Posterior vena cava (tissue), 2 donors: ENCODE results near the gene CENPL. TPM values are rescaled to one million over a fixed set of nuclear protein-coding genes. Genes with fewer than 3 reads are reported as not detected.
"Not testable (repeated sequence)": the region's sequence is repeated elsewhere in the genome, so short reads cannot be mapped to it uniquely, and the experiment has no call there.

ENCODE experiments used
- DNase-seq: peaks from one replicate; pipeline ENCODE4 v3.0.0-alpha.2; 2020; ENCODE audit warnings: low spot score
- intact Hi-C, 2 donors: fragments of 100-400 bp; cut with DNase I; formaldehyde crosslinking; loops; one replicate each; pipeline versions ENCODE4 v1.14.1 to v1.14.2; 2022 to 2023
- total RNA-seq, 2 donors: library from RNA; stranded (reverse); fragmentation: NEBNext Ultra II Directional; extraction: Animal tissue kit (Norgen Biotek cat#: 25700); gene quantifications; one replicate each; pipeline ENCODE4 v1.2.1, GENCODE V29; 2021
- donor health status: DM: yes; HTN: yes; CAD: no.
- donor health status: DM: yes; HTN: yes; CAD: no.

The CENPL gene
- total RNA-seq, 2 donors from 2014 or later = 5.4 to 8.4 TPM

DNA sequence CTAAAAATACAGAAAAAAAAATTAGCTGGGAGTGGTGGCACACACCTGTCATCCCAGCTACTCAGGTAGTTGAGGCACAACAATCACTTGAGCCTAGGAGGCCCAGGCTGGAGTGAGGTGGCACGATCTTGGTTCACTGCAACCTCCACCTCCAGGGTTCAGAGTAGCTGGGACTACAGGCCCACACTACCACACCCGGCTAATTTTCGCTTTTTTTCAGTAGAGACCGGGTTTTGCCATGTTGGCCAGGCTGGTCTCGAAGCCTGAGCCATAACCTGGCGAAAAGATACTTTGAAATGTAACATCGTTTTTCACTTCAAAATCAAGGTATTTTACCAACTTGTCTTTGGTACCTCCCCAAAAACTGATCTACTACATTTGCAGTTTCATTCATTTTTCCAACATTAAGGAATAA, 37.1 kb upstream of the CENPL start:
- DNase-seq = no peak
- intact Hi-C loops = no loop called here

DNA sequence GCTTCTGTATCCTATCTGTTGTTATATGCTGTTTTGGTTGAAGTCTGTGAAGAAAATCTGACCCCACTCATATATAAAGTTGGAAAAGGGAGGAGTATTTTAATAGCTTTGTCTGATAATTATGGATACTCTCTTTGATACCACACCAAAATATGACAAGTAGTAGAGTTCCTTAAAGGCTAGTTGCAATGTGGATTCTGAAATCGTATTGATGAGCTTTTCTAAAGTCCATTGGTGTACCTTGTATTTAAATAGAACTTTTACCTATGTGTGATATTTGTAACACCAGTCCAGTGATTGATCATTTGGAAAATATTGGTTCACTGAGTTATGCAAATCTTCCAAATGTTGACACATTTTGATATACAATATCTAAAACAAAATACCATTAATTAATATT, 35.4 kb upstream of the CENPL start:
- DNase-seq = no peak
- intact Hi-C loops = no loop called here

DNA sequence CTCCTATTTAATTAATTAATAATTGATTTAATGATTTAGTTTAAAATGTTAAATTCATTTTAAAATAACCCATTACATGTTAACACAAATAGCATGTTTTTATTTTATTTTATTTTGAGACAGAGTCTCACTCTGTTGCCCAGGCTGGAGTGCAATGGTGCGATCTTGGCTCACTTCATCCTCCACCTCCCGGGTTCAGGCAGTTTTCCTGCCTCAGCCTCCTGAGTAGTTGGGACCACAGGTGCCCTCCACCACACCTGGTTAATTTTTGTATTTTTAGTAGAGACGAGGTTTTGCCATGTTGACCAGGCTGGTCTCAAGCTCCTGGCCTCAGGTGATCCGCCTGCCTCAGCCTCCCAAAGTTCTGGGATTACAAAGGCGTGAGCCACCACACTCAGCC, 34.9 kb upstream of the CENPL start:
- intact Hi-C loops, DNase-seq: not testable (repeated sequence)

DNA sequence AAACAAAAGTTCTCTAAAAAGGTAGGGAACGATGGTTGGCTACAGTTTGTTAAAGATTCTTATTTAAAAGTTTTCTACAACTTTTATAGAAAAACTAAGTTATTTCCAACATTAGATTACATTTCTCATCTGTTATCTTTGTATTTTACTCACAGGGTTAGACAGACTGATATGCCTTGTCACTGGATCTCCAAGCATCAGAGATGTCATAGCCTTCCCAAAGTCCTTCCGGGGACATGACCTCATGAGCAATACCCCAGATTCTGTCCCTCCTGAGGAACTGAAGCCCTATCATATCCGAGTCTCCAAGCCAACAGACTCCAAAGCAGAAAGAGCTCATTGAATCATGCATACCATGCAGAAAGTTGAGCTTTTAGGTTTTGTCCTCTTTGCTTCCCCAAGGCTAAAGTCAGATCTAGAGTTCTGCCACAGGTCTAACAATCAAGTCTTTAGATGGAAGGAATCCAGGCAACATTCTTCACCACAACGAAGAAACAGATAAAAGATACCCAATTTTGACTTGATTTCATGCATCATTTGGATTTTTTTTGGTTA, 32.8 kb upstream of the CENPL start:
- no peak for DNase-seq
- intact Hi-C loops = no loop called here

DNA sequence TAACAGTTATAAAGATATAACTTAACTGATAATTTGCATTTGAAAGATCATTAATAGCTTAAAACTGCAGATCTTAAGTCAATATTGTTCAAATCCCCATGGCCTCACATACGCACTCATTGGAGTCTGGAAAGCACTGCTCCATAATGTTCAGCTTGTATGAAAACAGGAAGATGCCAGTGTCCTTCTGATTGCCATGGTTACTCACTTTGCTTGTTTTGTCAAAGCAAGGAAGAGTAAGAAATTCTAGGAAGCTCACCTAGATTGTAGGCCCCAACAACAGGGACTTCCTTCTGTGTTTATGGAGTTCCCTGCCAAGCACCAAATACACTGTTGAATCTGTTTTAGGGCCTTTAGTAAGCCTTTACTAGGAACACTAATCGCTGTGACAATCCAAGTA, 32.2 kb upstream of the CENPL start:
- DNase-seq = no peak
- intact Hi-C loops = no loop called here

DNA sequence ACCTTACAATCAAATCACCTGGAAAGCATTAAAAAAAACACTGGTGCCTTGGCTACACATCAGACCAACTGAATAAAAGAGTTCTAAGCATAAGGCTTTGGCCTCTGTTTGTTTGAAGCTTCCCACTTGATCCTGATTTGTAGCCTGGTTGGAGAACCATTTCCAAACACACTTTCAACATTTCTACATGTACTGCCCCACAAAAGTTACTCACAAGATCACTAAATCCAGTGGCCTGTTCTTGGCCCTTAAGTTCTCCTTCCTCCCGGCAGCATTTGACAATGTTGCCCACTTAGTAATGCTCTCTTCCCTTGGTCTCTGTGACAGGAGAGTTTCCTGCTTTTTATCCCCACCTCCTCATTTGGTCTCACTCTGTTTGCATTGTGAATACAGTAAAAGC, 31.3 kb upstream of the CENPL start:
- intact Hi-C loops = no loop called here
- no peak for DNase-seq

DNA sequence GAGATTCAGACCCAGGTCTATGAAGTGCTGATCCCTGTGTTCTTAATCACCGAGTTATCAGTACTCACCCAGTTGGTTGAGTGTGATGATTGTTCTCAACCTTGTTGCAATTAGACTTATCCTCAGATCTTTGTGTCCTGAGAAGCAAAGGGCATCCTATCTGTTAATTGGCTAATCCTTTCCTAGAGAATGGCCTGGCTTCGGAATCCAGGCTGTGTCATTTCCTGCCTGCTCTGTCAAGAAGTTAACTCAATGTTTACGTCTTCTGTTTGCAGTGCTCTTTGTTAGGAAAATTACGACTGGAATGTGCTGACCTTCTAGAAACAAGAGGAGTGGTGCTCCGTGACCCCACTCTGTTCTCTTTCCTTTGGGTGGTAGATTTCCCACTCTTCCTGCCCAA, 28.4 kb upstream of the CENPL start:
- DNase-seq = no peak
- intact Hi-C loops = no loop called here

DNA sequence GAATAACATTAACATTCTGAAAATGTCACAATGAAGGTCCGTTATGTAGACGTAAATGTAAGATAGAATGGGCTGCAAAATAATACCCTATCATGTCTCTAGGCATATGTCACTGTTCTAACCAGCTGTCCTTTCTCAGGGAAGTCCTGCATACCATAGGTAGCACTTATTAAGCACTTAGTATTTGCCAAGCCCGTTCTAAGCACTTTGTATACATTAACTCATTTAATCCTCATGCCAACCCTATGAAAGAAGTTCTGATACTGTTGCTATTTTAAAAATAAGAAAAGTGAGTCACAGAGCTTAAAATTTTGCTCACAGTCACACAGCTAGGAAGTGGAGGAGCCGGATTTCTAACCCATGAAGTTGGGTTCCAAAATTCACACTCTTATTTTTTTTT, 27.4 kb upstream of the CENPL start:
- no peak for DNase-seq
- intact Hi-C loops = no loop called here

DNA sequence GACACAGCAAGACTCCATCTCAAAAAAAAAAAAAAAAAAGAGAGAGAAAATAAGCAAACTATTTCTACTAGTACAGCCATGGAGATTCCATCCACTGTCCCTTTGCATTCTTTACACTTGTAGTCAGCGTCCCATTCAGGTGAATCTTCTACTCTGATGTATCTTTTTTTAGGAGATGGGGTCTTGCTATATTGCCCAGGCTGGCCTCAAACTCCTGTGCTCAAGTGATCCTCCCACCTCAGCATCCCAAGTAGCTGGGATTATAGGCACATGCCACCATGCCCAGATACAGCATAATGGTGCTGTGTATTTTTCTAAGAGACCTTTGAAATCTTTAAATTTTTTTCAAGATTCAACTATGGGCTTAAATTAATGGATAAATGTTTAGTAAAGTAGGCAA, 8.1 kb upstream of the CENPL start:
- intact Hi-C loops = no loop called here
- no peak for DNase-seq

DNA sequence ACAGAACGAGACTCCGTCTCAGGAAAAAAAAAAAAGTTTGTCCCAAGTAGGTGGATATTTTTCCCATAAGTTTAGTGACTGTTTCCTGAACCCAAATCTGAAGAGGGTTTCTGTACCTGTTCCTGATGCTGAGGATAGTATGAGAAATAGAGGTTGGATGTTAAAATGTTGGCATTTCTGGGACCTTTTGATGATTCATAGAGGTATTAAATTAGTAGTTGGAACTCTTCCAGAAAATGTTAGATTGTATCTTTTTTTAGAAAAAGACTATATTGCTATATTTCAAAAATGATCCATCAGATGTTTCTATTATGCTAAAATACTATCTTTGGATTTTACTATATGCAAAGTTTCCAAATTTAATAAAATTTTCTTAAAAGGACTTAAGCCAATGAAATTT, 2.9 kb upstream of the CENPL start:
- intact Hi-C loops = loop anchor here in 1 of 2 donors (10.0 kb wide), 1 partner anchor 403 kb away; no protein-coding TSS in a partner anchor
- DNase-seq = no peak

DNA sequence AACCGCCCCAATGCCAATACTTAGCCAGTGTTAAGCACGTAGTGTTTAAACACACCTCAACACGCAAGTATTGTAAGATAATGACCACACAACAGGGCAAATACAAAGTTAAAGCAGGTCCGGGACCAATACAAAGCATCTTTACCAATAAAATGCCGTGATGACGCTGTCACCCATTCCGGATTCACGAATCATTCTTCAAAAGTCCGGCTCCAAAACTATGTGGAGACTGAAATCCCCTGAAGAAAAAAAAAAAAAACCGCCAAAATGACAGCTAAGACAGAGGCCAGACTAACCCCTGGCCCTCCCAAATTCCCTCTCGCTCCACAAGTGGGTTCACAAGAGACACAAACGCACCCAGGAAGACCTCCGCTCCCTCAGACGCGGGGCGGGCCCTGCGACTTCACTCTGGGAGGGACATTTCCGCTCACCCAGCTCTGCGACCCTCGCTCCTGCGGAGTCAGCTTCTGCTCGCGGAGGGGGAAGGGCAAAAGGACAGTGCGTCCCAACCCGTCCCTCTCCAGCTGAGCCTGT, 835 bp downstream of the CENPL start:
- intact Hi-C loops = loop anchor here (2.0 to 10.0 kb wide), 2 partner anchors 47 to 399 kb away; no protein-coding TSS in a partner anchor
- no peak for DNase-seq

DNA sequence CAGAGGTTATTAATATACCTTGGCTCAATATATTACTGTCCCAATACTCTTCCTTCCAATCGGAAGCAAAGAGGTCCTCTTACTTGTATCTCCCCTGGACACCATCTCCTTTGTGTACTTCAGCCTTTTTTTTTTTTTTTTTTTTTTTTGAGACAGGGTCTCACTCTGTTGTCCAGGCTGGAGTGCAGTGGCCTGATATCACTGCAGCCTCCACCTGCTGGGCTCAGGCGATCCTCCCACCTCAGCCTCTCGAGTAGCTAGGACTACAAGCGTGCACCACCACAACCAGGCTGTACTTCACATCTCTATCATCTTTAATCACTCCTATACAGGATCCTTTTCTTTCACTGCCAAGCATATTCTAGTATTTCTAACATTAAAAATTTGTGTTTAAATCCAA, 3.0 kb downstream of the CENPL start:
- intact Hi-C loops = loop anchor here (2.0 to 10.0 kb wide), 2 partner anchors 49 to 397 kb away; no protein-coding TSS in a partner anchor
- no peak for DNase-seq

DNA sequence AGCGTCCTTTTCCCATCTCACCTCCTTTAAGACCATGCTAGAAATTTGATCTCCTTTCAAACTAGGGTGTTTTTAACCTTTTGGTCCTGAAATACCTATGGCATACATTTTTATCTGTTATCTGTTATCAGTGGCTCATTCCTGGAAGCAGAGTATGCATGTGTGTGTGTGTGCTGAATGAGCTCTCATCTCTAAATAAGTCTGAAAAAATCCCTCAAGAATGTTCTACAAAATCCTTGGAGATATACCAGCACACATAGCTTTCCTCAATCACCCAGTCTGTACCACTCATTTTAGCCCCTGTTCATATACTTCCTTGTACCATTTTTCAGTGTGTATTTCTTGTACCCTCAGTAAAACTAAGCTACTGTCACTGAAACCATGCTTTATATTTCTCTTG, 6.2 kb downstream of the CENPL start:
- intact Hi-C loops = no loop called here
- no peak for DNase-seq

DNA sequence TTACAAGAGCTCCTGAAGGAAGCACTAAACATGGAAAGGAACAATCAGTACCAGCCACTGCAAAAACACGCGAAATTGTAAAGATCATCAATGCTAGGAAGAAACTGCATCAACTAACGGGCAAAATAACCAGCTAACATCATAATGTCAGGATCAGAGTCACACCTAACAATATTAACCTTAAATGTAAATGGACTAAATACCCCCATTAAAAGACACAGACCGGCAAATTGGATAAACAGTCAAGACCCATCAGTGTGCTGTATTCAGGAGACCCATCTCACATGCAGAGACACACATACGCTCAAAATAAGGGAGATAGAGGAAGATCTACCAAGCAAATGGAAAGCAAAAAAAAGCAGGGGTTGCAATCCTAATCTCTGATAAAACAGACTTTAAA, 11.0 kb downstream of the CENPL start:
- DNase-seq, intact Hi-C loops: not testable (repeated sequence)

DNA sequence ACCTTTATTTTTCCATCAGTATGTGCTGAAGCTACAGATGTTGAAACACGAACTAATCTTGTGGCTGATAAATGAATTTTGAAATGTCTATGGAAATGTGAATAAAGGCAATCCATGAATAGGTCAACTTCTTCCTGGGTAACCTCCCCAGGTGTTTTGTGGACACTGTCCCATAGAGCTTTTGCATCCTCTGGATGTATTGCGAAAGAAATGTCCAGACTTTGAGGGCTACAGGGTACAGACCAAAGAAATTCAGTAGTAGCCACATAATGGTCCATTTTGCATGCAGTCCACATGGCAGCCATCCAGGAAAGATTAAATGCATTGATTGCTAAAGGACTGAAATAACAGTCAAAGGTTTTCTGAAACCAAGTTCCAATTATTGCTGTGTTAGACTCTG, 21.7 kb downstream of the CENPL start:
- intact Hi-C loops = no loop called here
- DNase-seq = no peak

DNA sequence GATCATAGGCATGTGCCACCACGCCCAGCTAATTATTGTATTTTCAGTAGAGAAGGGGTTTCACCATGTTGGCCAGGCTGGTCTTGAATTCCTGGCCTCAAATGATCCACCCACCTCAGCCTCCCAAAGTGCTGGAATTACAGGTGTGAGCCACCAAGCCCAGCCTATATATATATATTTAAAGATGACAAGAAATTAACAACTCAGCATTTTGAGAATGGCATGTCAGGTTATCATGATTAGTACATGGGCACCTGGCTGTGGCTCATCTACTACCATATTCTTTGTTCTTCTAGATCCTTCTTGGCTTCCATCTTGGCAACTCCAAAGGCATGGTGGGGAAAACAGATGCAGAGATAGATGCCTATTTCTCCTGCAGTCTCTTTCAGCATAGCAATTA, 24.7 kb downstream of the CENPL start:
- intact Hi-C loops, DNase-seq: not testable (repeated sequence)

DNA sequence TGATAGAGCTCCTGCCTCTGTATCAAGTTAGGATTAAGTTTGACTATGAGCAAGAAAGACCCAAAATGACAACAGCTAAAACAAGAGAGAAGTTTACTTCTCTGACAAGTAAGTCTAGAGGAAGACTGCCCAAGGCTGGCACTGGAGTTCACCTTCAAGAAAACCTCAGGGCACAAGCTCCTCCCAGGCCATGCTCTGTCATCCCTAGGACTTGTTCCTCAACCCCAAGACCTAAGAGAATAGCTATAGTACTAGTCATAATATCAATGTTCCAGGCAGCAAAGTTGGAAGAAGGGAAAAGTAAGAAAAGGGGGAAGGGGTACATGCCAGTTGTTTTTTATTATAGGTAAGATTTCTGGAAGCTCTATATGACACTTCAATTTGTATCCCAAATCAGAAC, 26.6 kb downstream of the CENPL start:
- no peak for DNase-seq
- intact Hi-C loops = no loop called here

DNA sequence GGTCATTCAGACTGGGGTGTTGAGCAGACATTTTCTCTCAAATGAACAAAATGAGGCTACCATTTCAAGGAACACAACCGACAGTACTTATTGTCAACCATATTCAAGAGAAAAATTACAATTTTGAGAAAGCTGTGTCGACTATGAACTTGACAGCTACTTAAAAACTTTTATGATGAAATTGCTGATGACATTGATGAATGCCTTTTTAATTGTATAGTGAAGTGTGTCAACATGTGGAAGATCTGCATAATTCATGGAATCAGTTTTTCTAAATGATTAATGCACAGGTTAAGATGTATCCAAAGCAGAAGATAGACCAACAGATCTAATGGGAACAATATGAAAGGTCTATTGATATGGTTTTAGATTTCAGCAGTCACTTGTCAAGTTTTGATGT, 34.8 kb downstream of the CENPL start:
- intact Hi-C loops = no loop called here
- no peak for DNase-seq

DNA sequence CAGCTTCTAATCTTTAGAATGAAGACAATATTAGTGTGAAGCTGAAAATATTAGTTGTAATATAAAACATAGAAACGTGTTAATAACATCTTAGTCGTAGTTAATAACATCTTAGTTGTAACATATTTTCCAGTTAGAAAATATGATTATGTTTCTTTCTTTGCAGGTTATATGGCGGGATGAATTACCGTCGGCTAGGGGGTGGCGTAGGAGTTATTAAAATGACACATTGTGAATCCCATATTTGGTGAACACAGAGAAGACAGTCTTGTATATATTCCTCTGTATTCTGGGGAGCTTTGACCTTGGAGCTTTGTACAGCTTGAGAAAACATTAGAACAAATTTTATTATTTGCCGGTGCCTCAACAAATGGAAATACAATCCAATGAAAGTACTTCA, 39.7 kb downstream of the CENPL start:
- intact Hi-C loops = no loop called here

DNA sequence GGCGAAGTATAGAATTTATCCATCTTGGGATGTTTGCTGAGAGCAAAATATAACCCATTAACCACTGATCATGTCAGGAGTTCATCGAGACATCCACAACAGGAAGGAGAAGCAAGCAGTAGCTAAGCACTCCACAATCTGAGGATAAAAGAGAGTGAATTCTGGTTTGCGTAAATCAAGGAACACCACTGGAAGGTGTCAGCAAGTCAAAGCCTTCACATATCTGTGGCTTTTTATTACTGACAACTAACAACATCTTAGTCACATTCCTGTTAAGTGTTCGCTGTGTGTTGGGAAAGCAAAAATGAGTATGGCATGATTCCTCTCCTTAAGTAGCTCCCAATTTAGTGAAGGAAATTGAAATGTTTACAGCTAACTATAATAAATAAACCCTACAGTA, 44.7 kb downstream of the CENPL start:
- intact Hi-C loops = no loop called here
- DNase-seq = no peak

More for the DNA sequence above, 39.7 kb downstream of the CENPL start:
- DNase-seq = no peak

DNA sequence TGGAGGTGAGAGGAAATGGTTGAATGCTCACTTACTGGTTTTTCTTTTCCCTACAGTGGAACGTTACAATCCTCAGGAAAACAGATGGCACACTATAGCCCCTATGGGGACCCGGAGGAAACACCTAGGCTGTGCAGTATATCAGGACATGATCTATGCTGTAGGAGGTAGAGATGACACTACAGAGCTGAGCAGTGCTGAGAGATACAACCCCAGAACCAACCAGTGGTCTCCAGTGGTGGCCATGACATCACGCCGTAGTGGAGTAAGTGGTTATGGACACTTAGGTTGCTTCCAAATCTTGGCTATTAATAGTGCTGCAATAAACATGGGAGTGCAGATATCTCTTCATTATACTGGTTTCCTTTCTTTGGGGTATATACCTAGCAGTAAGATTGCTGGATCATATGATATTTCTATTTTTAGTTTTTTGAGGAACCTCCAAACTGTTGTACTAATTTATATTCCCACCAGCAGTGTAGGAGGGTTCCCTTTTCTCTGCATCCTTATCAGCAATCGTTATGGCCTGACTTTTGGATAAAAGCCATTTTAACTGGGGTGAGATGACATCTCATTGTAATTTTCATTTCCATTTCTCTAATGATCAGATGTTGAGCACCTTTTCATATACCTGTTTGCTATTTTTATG, 49.0 kb downstream of the CENPL start:
- DNase-seq = no peak
- intact Hi-C loops = no loop called here
